Epidermal melanocyte (primary cell): ENCODE measurements around the gene CISD1.

Source experiments
- DNase-seq: peaks from one replicate; pipeline ENCODE4 v3.0.0; 2011; ENCODE audit warnings: low spot score; ENCODE audit not compliant: insufficient read length

CISD1 gene

GRCh38 chr10:58305821-58306220 lies 36.9 kb downstream of the CISD1 start:
- no peak for DNase-seq

GRCh38 chr10:58307676-58308075 lies 38.7 kb downstream of the CISD1 start:
- no peak for DNase-seq

GRCh38 chr10:58311026-58311425 lies 42.1 kb downstream of the CISD1 start:
- DNase-seq = no peak

GRCh38 chr10:58316874-58317273 lies 47.9 kb downstream of the CISD1 start:
- no peak for DNase-seq

- DNase-seq = no peak
These were observed 49.4 kb downstream of the CISD1 start for GRCh38 chr10:58318346-58318745.

- no peak for DNase-seq
These were observed 50.6 kb downstream of the CISD1 start for GRCh38 chr10:58319599-58319998.

GRCh38 chr10:58320351-58321049 lies 51.5 kb downstream of the CISD1 start:
- DNase-seq = no peak

- no peak for DNase-seq
These were observed 53.3 kb downstream of the CISD1 start for GRCh38 chr10:58322072-58322834.

- DNase-seq = no peak
These were observed 53.9 kb downstream of the CISD1 start for GRCh38 chr10:58322835-58323209.

- DNase-seq = no peak
These were observed 58.0 kb downstream of the CISD1 start for GRCh38 chr10:58326967-58327381.

- DNase-seq = no peak
These were observed 59.3 kb downstream of the CISD1 start for GRCh38 chr10:58328233-58328632.

GRCh38 chr10:58330431-58330830 lies 61.5 kb downstream of the CISD1 start:
- DNase-seq = no peak

- DNase-seq = no peak
These were observed 62.7 kb downstream of the CISD1 start for GRCh38 chr10:58331646-58332045.

- peak; percentile 67 for DNase-seq
These were observed 65.9 kb downstream of the CISD1 start, which contains the start of gene UBE2D1 for GRCh38 chr10:58334817-58335305. Gene UBE2D1 (plus strand): TSS chr10:58335006. CDS start chr10:58335202, 196 bp downstream.

- no peak for DNase-seq
These were observed 66.5 kb downstream of the CISD1 start for GRCh38 chr10:58335306-58336005.

GRCh38 chr10:58336242-58336641 lies 67.3 kb downstream of the CISD1 start:
- DNase-seq = no peak
